Breast epithelium (tissue), 3 donors: ENCODE measurements around the gene FIBIN.
A peak's percentile ranks its signal among the peaks of the same experiment; 100 is the strongest.

Experiments
- POLR2AphosphoS5 ChIP-seq, 3 donors: sonication (generic); formaldehyde crosslinking; IDR thresholded peaks; one replicate each; pipeline ENCODE4 v1.6.1; 2017; ENCODE audit warnings: antibody characterized with exemption in 3 of 3
- TF ChIP-seq, protein P1 (sequence below), 3 donors: fragments of 450-650 bp; IDR thresholded peaks; one replicate each; pipeline ENCODE4 v1.5.1; 2016 to 2017; ENCODE audit warnings: antibody characterized with exemption in 3 of 3, mild to moderate bottlenecking in 3 of 3, moderate library complexity in 3 of 3

DNA sequence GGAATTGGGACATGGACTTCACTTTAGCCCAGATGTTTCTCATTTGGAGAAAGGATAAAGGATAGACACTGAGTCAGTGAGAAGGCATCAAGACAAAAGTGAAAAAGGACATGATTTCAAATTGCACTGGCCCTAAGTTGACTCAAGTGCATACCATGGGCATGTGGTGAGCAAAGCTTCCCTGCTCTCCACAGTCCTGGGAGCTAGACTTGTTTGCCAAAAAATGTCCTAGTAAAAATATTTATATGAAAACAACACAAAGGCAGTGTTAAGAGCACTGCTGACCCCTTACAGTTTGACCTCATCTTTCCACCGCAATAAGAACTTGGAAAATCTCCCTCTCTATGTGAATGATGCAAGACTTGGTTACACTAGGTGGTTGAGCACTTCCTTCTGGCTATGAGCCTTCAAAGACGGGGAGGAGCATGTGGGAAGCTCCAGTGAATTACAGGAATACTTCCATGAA is 46.5 kb upstream of the FIBIN start:
- peak; percentile 72 to 89 (median 84) for TF ChIP-seq POLR2AphosphoS5 (IDR thresholded peaks at IDR 0.05)
- TF ChIP-seq, protein P1, sequence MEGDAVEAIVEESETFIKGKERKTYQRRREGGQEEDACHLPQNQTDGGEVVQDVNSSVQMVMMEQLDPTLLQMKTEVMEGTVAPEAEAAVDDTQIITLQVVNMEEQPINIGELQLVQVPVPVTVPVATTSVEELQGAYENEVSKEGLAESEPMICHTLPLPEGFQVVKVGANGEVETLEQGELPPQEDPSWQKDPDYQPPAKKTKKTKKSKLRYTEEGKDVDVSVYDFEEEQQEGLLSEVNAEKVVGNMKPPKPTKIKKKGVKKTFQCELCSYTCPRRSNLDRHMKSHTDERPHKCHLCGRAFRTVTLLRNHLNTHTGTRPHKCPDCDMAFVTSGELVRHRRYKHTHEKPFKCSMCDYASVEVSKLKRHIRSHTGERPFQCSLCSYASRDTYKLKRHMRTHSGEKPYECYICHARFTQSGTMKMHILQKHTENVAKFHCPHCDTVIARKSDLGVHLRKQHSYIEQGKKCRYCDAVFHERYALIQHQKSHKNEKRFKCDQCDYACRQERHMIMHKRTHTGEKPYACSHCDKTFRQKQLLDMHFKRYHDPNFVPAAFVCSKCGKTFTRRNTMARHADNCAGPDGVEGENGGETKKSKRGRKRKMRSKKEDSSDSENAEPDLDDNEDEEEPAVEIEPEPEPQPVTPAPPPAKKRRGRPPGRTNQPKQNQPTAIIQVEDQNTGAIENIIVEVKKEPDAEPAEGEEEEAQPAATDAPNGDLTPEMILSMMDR (IDR thresholded peaks at IDR 0.05) = no peak
